ENCODE results near the gene TAF11L2. TPM values are rescaled to one million over a fixed set of nuclear protein-coding genes. Genes with fewer than 3 reads are reported as not detected.
A peak's percentile ranks its signal among the peaks of the same experiment; 100 is the strongest.
"Not testable (repeated sequence)": the region's sequence is repeated elsewhere in the genome, so short reads cannot be mapped to it uniquely, and the experiment has no call there.

The TAF11L2 gene
- total RNA-seq (2014; rRNA removed) (not detected in 2 replicates), Bru-seq, nascent RNA (not detected), BruChase-seq, experiment 1, labeled RNA remaining after a 6-hour chase (not detected), BruChase-seq, experiment 2, labeled RNA remaining after a 2-hour chase (not detected)
- long read RNA-seq, result 0 reads

- H3K9ac ChIP-seq (ENCODE audit: low read length); H3F3A ChIP-seq (ENCODE audit: low read length, unreplicated experiment); H3K79me2 ChIP-seq (ENCODE audit: low read length); CTCF ChIA-PET; H3K9me2 ChIP-seq (replicated peaks; ENCODE audit: low read length); H3K4me1 ChIP-seq (ENCODE audit: insufficient read depth, low read length); H3K4me3 ChIP-seq (ENCODE audit: low read length); H3K36me3 ChIP-seq (ENCODE audit: low read depth, low read length); intact Hi-C loops (cut with micrococcal nuclease); BruUV-seq (replicated peaks); H3K27ac ChIP-seq (ENCODE audit: low read length); ATAC-seq; POLR2A ChIA-PET (ENCODE audit: unreplicated experiment); DNase-seq; H4K20me1 ChIP-seq (ENCODE audit: low read length); H3K27me3 ChIP-seq (ENCODE audit: low read length); H3K4me2 ChIP-seq (ENCODE audit: low read length); H3K9me3 ChIP-seq (ENCODE audit: low read length): not testable (repeated sequence)
- peak within 1 kb of the TSS; percentile 23; the same call in 1 of the 2 replicates for H2AFZ ChIP-seq (ENCODE audit: low read length)
These were observed at the start of gene TAF11L2 for GRCh38 chr5:17497931-17498330. TAF11L2 (plus strand) TSS chr5:17498231.

- no peaks in the 10 kb centered on the region for H3F3A ChIP-seq (ENCODE audit: low read length, unreplicated experiment)
These were observed 49.2 kb upstream of the TAF11L2 start for GRCh38 chr5:17448877-17449276.

GRCh38 chr5:17452936-17453335 lies 45.1 kb upstream of the TAF11L2 start:
- H3K36me3 ChIP-seq (ENCODE audit: low read depth, low read length), result no peaks in the 10 kb centered on the region
- no peaks in the 10 kb centered on the region for H3K27me3 ChIP-seq (ENCODE audit: low read length)
- H3K4me3 ChIP-seq (ENCODE audit: low read length), result no peak overlapping the region
- no peaks in the 10 kb centered on the region for H3K79me2 ChIP-seq (ENCODE audit: low read length)
- ChIA-PET CTCF (no interaction called here), POLR2A (ENCODE audit: unreplicated experiment) (no interaction called here)
- H3K27ac ChIP-seq (ENCODE audit: low read length), result no peak overlapping the region
- H4K20me1 ChIP-seq (ENCODE audit: low read length), result no peaks in the 10 kb centered on the region
- no peak for TF ChIP-seq EZH2phosphoT487 (IDR thresholded peaks at IDR 0.05; ENCODE audit: borderline replicate concordance, low read length)
- TF ChIP-seq CTCF (conservative IDR thresholded peaks at IDR 0.05; ENCODE audit: low read depth, low read length), result no peak
- no peak for TF ChIP-seq EZH2 (IDR thresholded peaks at IDR 0.05; ENCODE audit: low read length, unreplicated experiment)
- H3K4me2 ChIP-seq (ENCODE audit: low read length), result no peak overlapping the region
- DNase-seq (no peak), ATAC-seq (no peak)
- no TSS peak for BruUV-seq (replicated peaks)
- no peaks in the 10 kb centered on the region for H3K9me3 ChIP-seq (ENCODE audit: low read length)
- H3K4me1 ChIP-seq (ENCODE audit: insufficient read depth, low read length), result no peaks in the 10 kb centered on the region
- H3K9ac ChIP-seq (ENCODE audit: low read length), result no peak overlapping the region
- intact Hi-C loops (cut with micrococcal nuclease), result no loop called here
- H2AFZ ChIP-seq (ENCODE audit: low read length), result no peak overlapping the region
- H3K9me2 ChIP-seq (replicated peaks; ENCODE audit: low read length), result no peaks in the 10 kb centered on the region
- H3F3A ChIP-seq (ENCODE audit: low read length, unreplicated experiment), result no peaks in the 10 kb centered on the region

More at GRCh38 chr5:17448877-17449276, 49.2 kb upstream of the TAF11L2 start:
- no peaks in the 10 kb centered on the region for H3K9me2 ChIP-seq (replicated peaks; ENCODE audit: low read length)
- intact Hi-C loops (cut with micrococcal nuclease), result no loop called here
- no peak for ATAC-seq
- no peaks in the 10 kb centered on the region for H3K36me3 ChIP-seq (ENCODE audit: low read depth, low read length)
- no peak for DNase-seq
- no peak overlapping the region for H2AFZ ChIP-seq (ENCODE audit: low read length)
- H4K20me1 ChIP-seq (ENCODE audit: low read length), result no peaks in the 10 kb centered on the region
- no peak overlapping the region for H3K4me3 ChIP-seq (ENCODE audit: low read length)
- H3K79me2 ChIP-seq (ENCODE audit: low read length), result no peaks in the 10 kb centered on the region
- CTCF ChIA-PET, result no interaction called here
- no peaks in the 10 kb centered on the region for H3K27me3 ChIP-seq (ENCODE audit: low read length)
- peaks cover 14% of the 10 kb centered on the region for H3K4me1 ChIP-seq (ENCODE audit: insufficient read depth, low read length)
- H3K9me3 ChIP-seq (ENCODE audit: low read length), result no peaks in the 10 kb centered on the region
- no peak overlapping the region for H3K27ac ChIP-seq (ENCODE audit: low read length)
- no TSS peak for BruUV-seq (replicated peaks)
- no peak overlapping the region for H3K9ac ChIP-seq (ENCODE audit: low read length)
- no peak for TF ChIP-seq EZH2 (IDR thresholded peaks at IDR 0.05; ENCODE audit: low read length, unreplicated experiment)
- no peak for TF ChIP-seq EZH2phosphoT487 (IDR thresholded peaks at IDR 0.05; ENCODE audit: borderline replicate concordance, low read length)
- no peak overlapping the region for H3K4me2 ChIP-seq (ENCODE audit: low read length)
- POLR2A ChIA-PET (ENCODE audit: unreplicated experiment), result no interaction called here

GRCh38 chr5:17455942-17456341 lies 42.1 kb upstream of the TAF11L2 start:
- POLR2A ChIA-PET (ENCODE audit: unreplicated experiment), result no interaction called here
- no peak for TF ChIP-seq CTCF (conservative IDR thresholded peaks at IDR 0.05; ENCODE audit: low read depth, low read length)
- TF ChIP-seq EZH2phosphoT487 (IDR thresholded peaks at IDR 0.05; ENCODE audit: borderline replicate concordance, low read length), result no peak
- no peak for TF ChIP-seq EZH2 (IDR thresholded peaks at IDR 0.05; ENCODE audit: low read length, unreplicated experiment)
- no peak overlapping the region for H3K4me3 ChIP-seq (ENCODE audit: low read length)
- H3K9me3 ChIP-seq (ENCODE audit: low read length), result no peaks in the 10 kb centered on the region
- no peaks in the 10 kb centered on the region for H3K9me2 ChIP-seq (replicated peaks; ENCODE audit: low read length)
- no TSS peak for BruUV-seq (replicated peaks)
- no peaks in the 10 kb centered on the region for H4K20me1 ChIP-seq (ENCODE audit: low read length)
- no peak overlapping the region for H2AFZ ChIP-seq (ENCODE audit: low read length)
- intact Hi-C loops (cut with micrococcal nuclease), result no loop called here
- DNase-seq (no peak), ATAC-seq (no peak)
- no peaks in the 10 kb centered on the region for H3F3A ChIP-seq (ENCODE audit: low read length, unreplicated experiment)
- no peaks in the 10 kb centered on the region for H3K36me3 ChIP-seq (ENCODE audit: low read depth, low read length)
- H3K4me1 ChIP-seq (ENCODE audit: insufficient read depth, low read length), result no peaks in the 10 kb centered on the region
- CTCF ChIA-PET, result no interaction called here
- no peaks in the 10 kb centered on the region for H3K27me3 ChIP-seq (ENCODE audit: low read length)
- H3K79me2 ChIP-seq (ENCODE audit: low read length), result no peaks in the 10 kb centered on the region
- no peak overlapping the region for H3K4me2 ChIP-seq (ENCODE audit: low read length)
- no peak overlapping the region for H3K27ac ChIP-seq (ENCODE audit: low read length)
- H3K9ac ChIP-seq (ENCODE audit: low read length), result no peak overlapping the region
